Ectodermal cell (in vitro differentiated cells): ENCODE results near the gene AGRP.
"Not testable (repeated sequence)": the region's sequence is repeated elsewhere in the genome, so short reads cannot be mapped to it uniquely, and the experiment has no call there.

ENCODE experiments used
- H3K27ac ChIP-seq: 2 replicates; pipeline ENCODE4 v1.7.0; 2013; ENCODE audit warnings: mild to moderate bottlenecking, low read depth, low read length; ENCODE audit not compliant: insufficient read depth, poor library complexity, severe bottlenecking
- H3K27me3 ChIP-seq: 2 replicates; pipeline ENCODE4 v1.7.0; 2013; ENCODE audit warnings: mild to moderate bottlenecking, low read length; ENCODE audit not compliant: insufficient read depth, control insufficient read depth, poor library complexity, severe bottlenecking
- H3K36me3 ChIP-seq: one replicate; pipeline ENCODE4 v1.7.0; 2013; ENCODE audit warnings: low read length; ENCODE audit not compliant: control insufficient read depth, insufficient read depth
- H3K4me1 ChIP-seq: one replicate; pipeline ENCODE4 v1.7.0; 2013; ENCODE audit warnings: low read length; ENCODE audit not compliant: control insufficient read depth, insufficient read depth
- H3K4me3 ChIP-seq: 2 replicates; pipeline ENCODE4 v1.7.0; 2013; ENCODE audit warnings: low read depth, low read length, control low read depth; ENCODE audit not compliant: insufficient read depth
- H3K9me3 ChIP-seq: 2 replicates; pipeline ENCODE4 v1.7.0; 2013; ENCODE audit warnings: mild to moderate bottlenecking, low read length, moderate library complexity; ENCODE audit not compliant: control insufficient read depth
- WGBS, 2 experiments: methylation state at CpG; one replicate each; pipeline ENCODE4 v1.1.7; 2013; ENCODE audit warnings: missing lambda C conversion rate in 2 of 2; 5-methylcytosine and 5-hydroxymethylcytosine counted together

AGRP gene

DNA sequence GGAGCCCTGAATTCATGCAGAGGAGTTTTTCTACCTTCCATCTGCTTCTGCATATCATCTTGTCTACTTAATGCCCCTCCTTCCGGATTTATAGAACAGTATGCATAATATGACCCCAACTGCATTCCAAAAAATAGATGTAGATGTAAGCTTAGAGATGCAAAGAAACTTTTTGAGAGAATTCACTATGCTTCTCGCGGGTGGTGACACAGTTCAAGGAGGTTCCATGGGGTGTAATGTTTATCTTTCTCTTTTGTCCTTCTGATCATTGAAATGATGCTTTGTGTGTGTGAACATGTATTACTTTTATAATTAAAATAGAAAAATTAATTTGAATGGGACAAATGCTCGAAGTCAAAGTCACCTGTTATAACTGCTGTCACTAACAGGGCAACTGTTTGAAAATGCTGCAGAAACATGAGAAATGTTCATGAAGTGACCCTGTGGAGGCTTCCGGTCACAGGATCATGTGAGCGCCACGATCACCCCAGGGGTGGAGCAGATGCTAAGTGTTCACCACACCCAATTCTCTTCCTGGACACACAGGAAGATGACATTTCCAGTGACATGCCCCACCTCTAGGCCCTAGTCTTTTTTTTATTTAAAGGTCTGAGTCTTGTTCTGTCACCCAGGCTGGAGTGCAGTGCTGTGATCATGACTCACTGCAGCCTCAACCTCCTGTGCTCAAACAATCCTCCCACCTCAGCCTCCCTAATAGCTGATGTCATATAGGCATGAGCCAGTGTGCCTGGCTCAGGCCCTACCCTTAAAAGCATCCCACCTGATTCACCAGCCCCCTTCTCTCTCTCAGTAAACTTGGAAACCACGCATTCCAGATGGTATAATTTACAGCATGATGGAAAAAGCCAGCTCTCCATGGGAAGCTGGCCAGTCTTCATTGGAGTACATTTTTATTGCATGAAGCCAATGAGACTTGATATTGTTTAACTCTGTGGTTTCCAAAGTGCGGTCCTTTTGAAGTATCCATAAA lies 21.0 kb upstream of the AGRP start:
- no peaks in the 10 kb centered on the region for H3K9me3 ChIP-seq
- WGBS, 2 experiments = 86 to 89% methylated on average over 9 of the region's 9 CpGs
- no peak overlapping the region for H3K4me3 ChIP-seq
- no peaks in the 10 kb centered on the region for H3K27me3 ChIP-seq
- no peaks in the 10 kb centered on the region for H3K4me1 ChIP-seq
- H3K27ac ChIP-seq = no peak overlapping the region
- H3K36me3 ChIP-seq = no peaks in the 10 kb centered on the region

DNA sequence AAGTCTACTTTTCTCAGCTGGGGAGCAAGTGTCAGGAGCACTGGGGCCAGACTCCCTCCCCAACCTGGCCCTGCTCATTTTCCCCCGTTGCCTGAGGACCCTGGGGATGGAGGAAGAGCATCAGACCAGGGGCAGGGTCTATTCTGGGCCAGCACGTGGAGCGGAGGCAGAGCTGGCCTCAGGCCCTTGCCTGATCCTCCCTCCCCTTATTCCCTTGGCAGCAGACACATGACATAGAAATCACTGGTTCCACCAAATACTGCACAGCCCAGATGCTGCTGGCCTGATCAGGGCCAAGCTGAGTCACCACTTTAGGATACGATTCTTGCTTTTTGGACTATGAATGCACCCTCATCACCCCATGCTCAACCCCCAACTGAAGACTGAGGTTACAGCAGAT lies 15.8 kb upstream of the AGRP start:
- Histone ChIP-seq H3K9me3 (no peaks in the 10 kb centered on the region), H3K27me3 (no peaks in the 10 kb centered on the region), H3K36me3 (no peaks in the 10 kb centered on the region), H3K4me3 (no peak overlapping the region), H3K4me1 (no peaks in the 10 kb centered on the region), H3K27ac (no peak overlapping the region)
- WGBS, 2 experiments = 80 to 81% methylated on average over 4 of the region's 4 CpGs

DNA sequence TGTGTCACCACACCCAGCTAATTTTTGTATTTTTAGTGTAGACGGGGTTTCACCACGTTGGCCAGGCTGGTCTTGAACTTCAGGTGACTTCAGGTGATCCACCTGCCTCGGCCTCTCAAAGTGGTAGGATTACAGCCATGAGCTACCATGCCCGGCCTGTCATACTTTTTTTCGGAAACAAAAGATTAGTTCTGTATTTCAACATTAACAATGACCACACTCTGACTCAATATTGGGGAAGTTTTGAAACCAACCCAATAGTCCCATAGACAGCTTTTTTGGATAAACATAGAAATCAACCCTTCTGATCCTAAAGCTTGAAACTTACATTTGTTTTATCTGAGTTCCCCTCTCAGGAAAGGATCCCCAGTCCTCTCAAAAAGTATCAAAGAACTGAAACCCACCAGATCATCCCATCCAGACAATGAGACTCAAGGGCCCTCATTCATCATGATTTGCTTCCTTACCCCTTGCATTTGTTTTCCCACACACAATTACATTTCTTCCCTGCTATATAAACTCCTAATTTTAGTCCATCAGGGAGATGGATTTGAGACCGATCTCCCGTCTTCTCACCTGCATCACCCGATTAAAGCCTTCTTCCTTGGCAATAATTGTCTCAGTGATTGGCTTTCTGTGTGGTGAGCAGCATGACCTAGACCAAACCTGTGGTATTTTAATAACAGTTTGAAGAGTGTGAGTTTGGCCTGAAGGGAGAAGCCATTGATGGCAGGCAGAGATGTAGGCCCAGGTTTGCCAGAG lies 7.2 kb upstream of the AGRP start:
- no peaks in the 10 kb centered on the region for H3K27me3 ChIP-seq
- no peaks in the 10 kb centered on the region for H3K36me3 ChIP-seq
- peaks cover 4% of the 10 kb centered on the region for H3K4me1 ChIP-seq
- 93 to 97% methylated on average over 8 of the region's 8 CpGs for WGBS, 2 experiments
- no peak overlapping the region for H3K27ac ChIP-seq
- H3K9me3 ChIP-seq = no peaks in the 10 kb centered on the region
- H3K4me3 ChIP-seq = no peak overlapping the region

DNA sequence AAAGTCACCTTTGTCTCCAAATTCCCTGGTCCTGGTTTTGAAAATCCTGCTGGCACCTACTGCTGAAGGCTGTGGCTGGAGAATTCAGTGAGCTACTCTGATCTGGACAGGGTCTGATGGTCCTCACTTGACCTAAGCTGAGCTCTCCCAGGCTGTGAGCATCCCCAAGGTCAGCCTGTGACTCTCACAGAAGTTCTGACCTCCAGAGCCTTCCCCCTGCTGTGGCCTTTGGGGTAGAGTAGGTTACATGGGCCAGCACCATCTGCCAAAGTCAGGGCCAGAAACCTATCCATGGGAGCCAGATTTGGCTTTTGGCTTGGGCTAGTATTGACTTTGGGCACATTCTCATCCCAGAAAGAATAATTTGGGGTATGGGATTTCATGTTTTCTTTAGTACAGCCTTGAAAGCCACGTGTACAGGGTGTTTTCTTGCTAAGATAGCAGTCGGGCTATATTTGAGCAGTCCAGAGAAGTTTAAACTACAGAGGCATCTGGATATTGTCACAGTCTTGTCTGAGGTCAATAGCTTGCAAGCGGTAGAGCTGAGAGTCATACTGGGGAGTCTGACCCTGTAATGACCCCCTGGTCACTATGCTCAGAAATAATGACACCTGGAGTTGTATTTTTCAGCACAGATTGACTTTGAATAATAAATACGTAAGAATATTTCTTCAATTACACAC lies 6.2 kb upstream of the AGRP start:
- no peak overlapping the region for H3K4me3 ChIP-seq
- no peaks in the 10 kb centered on the region for H3K27me3 ChIP-seq
- H3K27ac ChIP-seq = peak overlapping the region; percentile 11
- 86 to 91% methylated on average over 4 of the region's 4 CpGs for WGBS, 2 experiments
- no peaks in the 10 kb centered on the region for H3K9me3 ChIP-seq
- peaks cover 4% of the 10 kb centered on the region for H3K4me1 ChIP-seq
- no peaks in the 10 kb centered on the region for H3K36me3 ChIP-seq

DNA sequence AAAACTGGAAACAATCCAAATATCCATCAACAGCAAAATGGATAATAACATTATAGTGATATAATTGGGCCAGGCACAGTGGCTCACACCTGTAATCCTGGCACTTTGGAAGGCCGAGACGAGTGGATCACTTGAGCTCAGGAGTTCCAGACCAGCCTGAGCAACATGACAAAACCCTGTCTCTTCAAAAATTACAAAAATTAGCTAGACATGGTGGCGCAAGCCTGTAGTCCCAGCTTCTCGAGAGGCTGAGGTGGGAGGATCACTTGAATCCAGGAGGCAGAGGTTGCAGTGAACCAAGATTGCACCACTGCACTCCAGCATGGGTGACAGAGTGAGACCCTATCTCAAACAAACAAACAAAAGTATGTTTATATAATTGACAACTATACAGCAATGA lies 4.2 kb upstream of the AGRP start:
- not testable (repeated sequence) for H3K27me3 ChIP-seq, H3K9me3 ChIP-seq, H3K36me3 ChIP-seq, H3K4me3 ChIP-seq, H3K27ac ChIP-seq, H3K4me1 ChIP-seq
- 94 to 95% methylated on average over 4 of the region's 4 CpGs for WGBS, 2 experiments

DNA sequence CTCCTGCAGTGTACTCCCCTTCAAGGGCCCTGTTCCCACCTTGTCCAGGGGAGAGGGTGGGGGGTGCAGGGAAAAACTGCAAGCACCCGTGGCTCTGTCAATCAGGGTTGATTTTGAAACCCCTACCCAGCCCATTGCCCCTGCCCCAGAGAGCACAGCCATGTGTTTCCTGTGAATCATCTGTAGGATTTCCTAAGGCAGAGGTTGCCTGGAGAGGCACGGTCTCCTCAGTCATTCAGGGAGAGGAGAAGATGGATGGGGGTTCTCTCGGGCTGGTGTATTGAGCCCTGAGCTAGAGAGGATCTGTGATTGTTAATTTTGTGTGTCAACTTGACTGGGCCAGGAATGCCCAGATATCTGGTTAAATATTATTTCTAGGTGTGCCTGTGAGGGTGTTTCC lies 3.5 kb upstream of the AGRP start:
- no peaks in the 10 kb centered on the region for H3K9me3 ChIP-seq
- no peak overlapping the region for H3K4me3 ChIP-seq
- no peaks in the 10 kb centered on the region for H3K27me3 ChIP-seq
- no peak overlapping the region for H3K27ac ChIP-seq
- H3K36me3 ChIP-seq = no peaks in the 10 kb centered on the region
- peaks cover 9% of the 10 kb centered on the region for H3K4me1 ChIP-seq
- WGBS, 2 experiments = 80% methylated on average over 3 of the region's 3 CpGs

DNA sequence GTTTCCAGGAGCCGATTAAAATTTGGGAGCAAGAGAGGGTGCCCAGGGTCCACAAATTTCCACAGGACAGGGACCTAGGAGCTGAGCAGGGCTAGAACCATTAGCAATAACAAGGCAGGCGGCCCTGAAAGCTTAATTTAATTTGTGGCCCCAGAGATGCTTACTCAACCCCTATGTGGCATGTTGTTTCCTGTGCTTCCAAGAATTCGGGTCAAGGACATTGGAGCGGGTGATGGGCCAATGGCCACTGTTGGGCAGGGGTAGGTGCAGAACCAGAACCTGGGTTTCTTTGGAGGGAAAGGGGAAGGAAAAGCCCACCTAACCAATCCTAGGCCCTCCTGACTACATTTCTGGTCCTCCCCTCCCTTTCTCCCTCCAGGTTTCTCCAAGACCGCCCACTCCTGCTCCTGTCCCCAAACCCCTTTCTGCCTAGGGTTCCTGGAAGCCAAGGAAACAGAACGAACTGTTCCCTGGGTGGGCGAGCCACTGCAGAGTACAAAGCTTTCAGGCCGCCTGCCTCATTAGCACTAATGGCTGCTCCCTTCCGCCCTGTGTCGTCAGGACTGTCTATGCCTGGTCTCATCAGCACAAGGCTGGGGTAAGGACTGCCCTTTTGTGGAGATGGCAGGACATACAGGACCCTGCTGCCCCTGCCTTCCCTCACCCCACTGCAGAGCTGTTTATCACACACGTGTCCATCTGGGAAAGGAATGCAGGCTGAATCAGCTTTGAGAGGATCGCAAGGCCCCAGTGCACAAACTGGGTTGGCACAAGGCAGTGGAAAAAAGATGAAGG lies 581 bp upstream of the AGRP start:
- Histone ChIP-seq H3K27me3 (no peaks in the 10 kb centered on the region), H3K4me3 (no peak overlapping the region), H3K36me3 (no peaks in the 10 kb centered on the region), H3K4me1 (peaks cover 11% of the 10 kb centered on the region), H3K27ac (no peak overlapping the region), H3K9me3 (no peaks in the 10 kb centered on the region)
- 89 to 92% methylated on average over 12 of the region's 12 CpGs for WGBS, 2 experiments

DNA sequence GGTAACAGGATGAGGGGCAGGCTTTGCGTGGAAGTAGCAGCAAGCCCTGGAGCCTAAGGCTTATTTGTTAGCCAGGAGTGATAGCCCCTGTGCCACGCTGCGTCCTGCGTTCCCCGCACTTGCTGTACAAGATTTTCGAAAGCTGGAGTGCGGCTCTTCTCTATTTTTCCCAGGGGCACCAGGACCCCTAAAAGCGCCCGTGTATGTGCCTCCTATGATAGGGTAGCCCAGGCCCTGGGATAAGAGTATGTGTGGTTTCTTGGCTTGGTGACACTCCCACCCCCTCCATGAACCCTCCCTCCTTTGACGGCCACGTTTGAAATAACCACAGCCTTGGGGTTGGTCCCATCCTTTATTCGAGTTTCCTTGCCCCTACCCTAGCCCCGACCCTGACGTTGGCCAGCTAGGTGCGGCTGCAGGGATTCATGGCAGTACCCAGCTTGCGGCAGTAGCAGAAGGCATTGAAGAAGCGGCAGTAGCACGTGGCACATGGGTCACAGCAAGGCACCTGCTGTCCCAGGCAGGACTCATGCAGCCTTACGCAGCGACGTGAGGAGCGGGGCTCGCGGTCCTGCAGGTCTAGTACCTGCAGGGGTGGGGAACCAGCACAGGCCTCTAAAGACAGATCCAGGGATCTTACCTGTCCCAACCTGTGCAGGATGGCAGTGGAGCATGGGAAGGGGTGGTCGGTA lies 968 bp downstream of the AGRP start:
- Histone ChIP-seq H3K9me3 (no peaks in the 10 kb centered on the region), H3K36me3 (no peaks in the 10 kb centered on the region), H3K4me1 (peaks cover 8% of the 10 kb centered on the region), H3K27me3 (no peaks in the 10 kb centered on the region), H3K27ac (no peak overlapping the region), H3K4me3 (peak overlapping the region; percentile 97)
- WGBS, 2 experiments = 91 to 93% methylated on average over 25 of the region's 25 CpGs

DNA sequence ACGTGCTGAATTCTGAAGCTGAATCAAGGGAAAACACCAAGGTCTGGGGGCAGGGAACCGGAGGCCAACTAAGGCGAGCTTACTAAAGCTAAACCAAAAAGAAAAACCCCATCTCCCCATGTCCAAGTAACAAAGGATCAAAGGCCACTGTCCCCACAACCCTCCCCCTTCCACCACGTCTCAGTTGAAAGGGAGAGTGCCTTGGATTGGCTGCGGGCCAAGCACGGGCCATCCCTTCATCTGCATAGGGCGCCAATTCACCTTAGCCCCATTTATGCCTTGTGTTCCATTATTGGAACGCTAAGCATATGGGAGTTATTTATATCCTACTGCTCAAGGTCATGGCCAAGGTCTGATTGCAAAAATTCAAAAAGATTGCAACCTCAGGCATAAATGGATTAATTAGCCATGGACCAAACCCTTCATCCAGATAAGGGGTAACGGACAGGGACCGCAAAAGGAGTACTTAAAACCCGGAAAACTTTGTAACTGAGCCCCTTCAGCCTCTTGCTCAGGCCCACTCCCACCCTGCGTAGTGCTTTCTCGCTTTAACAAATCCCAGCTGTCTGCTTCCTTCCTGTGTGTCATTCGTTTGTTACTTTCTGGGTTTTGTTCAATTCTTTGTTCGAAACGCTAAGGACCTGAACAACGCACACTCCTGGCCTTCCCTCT lies 1.6 kb downstream of the AGRP start:
- Histone ChIP-seq H3K27ac (peak overlapping the region; percentile 58), H3K36me3 (no peaks in the 10 kb centered on the region), H3K4me1 (peaks cover 8% of the 10 kb centered on the region), H3K9me3 (no peaks in the 10 kb centered on the region), H3K4me3 (peak overlapping the region; percentile 97), H3K27me3 (no peaks in the 10 kb centered on the region)
- 65 to 68% methylated on average over 17 of the region's 17 CpGs for WGBS, 2 experiments
